ENCODE data around the gene CKAP4.

GRCh38 chr12:106233011-106233410, 14.8 kb downstream of the CKAP4 start:
- TF ChIP-seq CTCF (IDR thresholded peaks at IDR 0.05 in 2 of 3, conservative IDR thresholded peaks at IDR 0.05 in 1 of 3; ENCODE audit: control insufficient read depth in 2 of 3, extremely low read depth in 1 of 3, insufficient read depth in 1 of 3, low read depth in 3 of 3, low read length in 3 of 3) = no peak
- no peak for TF ChIP-seq EZH2 (IDR thresholded peaks at IDR 0.05; ENCODE audit: borderline replicate concordance, control insufficient read depth, low read depth, low read length)
- TF ChIP-seq POLR2A (IDR thresholded peaks at IDR 0.05; ENCODE audit: low read depth, low read length) = no peak
- TF ChIP-seq EP300 (IDR thresholded peaks at IDR 0.05; ENCODE audit: borderline replicate concordance in 1 of 2, control insufficient read depth in 1 of 2, low read depth in 2 of 2, low read length in 2 of 2) = no peak
- no peak for TF ChIP-seq GATAD2B (conservative IDR thresholded peaks at IDR 0.05; ENCODE audit: low read depth)
- TF ChIP-seq BRCA1 (IDR thresholded peaks at IDR 0.05; ENCODE audit: low read depth, low read length) = no peak
- TF ChIP-seq ATF3 (IDR thresholded peaks at IDR 0.05; ENCODE audit: borderline replicate concordance, extremely low read depth, low read depth, low read length) = no peak
- no peak for TF ChIP-seq HDAC2 (IDR thresholded peaks at IDR 0.05)
